GM13976 (cell line): ENCODE data around the gene COMT.

ENCODE experiments used
- DNase-seq: peaks from one replicate; pipeline ENCODE4 v3.0.0; 2012; ENCODE audit warnings: low spot score
- CTCF ChIP-seq: IDR thresholded peaks from 2 replicates; pipeline ENCODE4 v1.5.1; 2012; ENCODE audit warnings: borderline replicate concordance, mild to moderate bottlenecking; ENCODE audit not compliant: insufficient read depth; ENCODE audit errors: extremely low read depth, missing control alignments, control extremely low read depth
- in situ Hi-C: fragments of 300-500 bp; cut with MboI; formaldehyde crosslinking; loops from one replicate; pipeline ENCODE4 v1.12.0; 2022; ENCODE audit warnings: low sequenced_read_pairs, mixed read lengths, inconsistent platforms; ENCODE audit not compliant: unreplicated experiment

COMT gene

GRCh38 chr22:19948057-19948760 is 6.6 kb downstream of the COMT start:
- no peak for TF ChIP-seq CTCF
- in situ Hi-C loops: no loop called here

DNA sequence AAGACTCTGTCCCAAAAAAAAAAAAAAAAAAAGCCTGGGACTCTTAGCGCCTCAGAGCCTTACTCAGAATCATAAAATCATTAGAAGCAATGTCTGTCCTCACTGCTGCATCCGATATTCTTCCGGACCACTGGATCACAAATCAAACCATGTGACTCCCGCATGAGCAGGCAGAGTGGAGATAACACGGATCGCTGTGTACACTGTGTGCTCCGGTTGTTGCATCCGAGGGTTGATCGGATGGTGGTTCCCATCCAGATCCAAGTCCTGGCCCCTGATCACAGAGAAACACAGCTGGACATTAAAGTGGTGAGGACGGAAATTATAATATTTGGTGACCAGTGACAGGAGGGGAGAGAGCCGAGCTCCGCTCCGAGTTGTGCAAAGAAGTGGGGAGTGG is 9.8 kb downstream of the COMT start:
- DNase-seq: peak; percentile 4
- in situ Hi-C loops: no loop called here
- no peak for TF ChIP-seq CTCF

More at GRCh38 chr22:19948057-19948760, 6.6 kb downstream of the COMT start:
- no peak for DNase-seq

- in situ Hi-C loops: no loop called here
- DNase-seq: peak; percentile 30
Measured at GRCh38 chr22:19955241-19956128, 13.9 kb downstream of the COMT start.

DNA sequence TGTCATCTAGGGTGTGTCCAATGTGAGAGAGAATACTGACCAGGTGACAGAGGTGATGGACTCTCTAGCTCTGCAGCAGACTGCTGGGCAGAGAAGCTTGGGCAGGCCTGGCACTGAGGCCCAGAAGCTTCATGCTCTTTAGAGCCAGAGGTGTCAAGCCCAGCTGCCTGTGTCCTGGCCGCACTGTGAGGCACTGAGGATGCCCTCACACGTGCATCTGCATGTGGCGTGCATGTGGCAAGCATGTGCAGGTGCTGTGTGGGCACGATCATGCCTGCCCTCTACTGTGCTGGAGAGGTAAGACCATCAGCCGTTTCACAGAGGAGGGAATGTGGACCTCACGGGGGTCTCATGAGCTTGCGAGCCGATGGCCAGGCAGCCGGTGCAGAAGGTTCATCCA is 15.9 kb downstream of the COMT start:
- peak; percentile 13 for DNase-seq
- TF ChIP-seq CTCF: no peak
- in situ Hi-C loops: no loop called here

More at GRCh38 chr22:19955241-19956128, 13.9 kb downstream of the COMT start:
- TF ChIP-seq CTCF: no peak

- in situ Hi-C loops: no loop called here
Measured at GRCh38 chr22:19958083-19959042, 16.8 kb downstream of the COMT start.

More at GRCh38 chr22:19958083-19959042, 16.8 kb downstream of the COMT start:
- no peak for TF ChIP-seq CTCF
- no peak for DNase-seq
